MM.1S (cell line): ENCODE data around the gene TMEM26.

Experiments used
- CTCF ChIP-seq: fragments of 300-600 bp; sonication (generic); IDR thresholded peaks from 2 replicates; pipeline ENCODE4 v1.5.1; 2016; ENCODE audit warnings: antibody characterized with exemption, low read length, mixed read lengths
- EZH2 ChIP-seq: fragments of 300-600 bp; sonication (generic); optimal IDR thresholded peaks from 2 replicates; pipeline ENCODE3; 2017; ENCODE audit warnings: low read depth, mild to moderate bottlenecking, antibody characterized with exemption, low read length, mixed read lengths
- EZH2phosphoT487 ChIP-seq: fragments of 300-600 bp; sonication (generic); IDR thresholded peaks from 2 replicates; pipeline ENCODE4 v1.6.1; 2018; ENCODE audit warnings: antibody characterized with exemption, low read length

DNA sequence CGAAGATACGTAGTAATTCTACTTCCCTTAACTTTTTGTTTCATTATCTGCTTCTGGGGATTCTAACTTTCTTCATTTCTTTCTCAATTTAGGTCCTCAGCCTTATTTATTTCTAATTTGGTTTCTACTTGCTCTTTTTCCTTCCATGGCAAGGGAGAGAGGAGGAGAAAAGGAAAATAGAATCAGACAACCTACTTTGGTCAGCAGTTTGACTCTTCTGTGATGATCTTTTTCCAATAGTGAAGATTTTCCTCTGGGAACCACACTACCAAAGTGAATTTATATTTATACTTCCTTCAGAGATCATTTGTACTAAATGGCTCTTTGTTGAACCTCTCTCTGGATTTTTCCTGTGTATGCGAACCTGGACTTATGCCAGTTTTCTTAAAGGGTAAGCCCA, 90.2 kb downstream of the TMEM26 start:
- no peak for TF ChIP-seq EZH2phosphoT487
- TF ChIP-seq CTCF, result no peak
- TF ChIP-seq EZH2, result no peak
